GM18858 (cell line): ENCODE measurements around the gene ISOC2.
"Not testable (repeated sequence)": the region's sequence is repeated elsewhere in the genome, so short reads cannot be mapped to it uniquely, and the experiment has no call there.

Experiments
- ATAC-seq: cut with Tn5 transposase; IDR thresholded peaks from one replicate; pipeline ENCODE4 v1.9.1; 2021; ENCODE audit not compliant: unreplicated experiment

ISOC2 gene

DNA sequence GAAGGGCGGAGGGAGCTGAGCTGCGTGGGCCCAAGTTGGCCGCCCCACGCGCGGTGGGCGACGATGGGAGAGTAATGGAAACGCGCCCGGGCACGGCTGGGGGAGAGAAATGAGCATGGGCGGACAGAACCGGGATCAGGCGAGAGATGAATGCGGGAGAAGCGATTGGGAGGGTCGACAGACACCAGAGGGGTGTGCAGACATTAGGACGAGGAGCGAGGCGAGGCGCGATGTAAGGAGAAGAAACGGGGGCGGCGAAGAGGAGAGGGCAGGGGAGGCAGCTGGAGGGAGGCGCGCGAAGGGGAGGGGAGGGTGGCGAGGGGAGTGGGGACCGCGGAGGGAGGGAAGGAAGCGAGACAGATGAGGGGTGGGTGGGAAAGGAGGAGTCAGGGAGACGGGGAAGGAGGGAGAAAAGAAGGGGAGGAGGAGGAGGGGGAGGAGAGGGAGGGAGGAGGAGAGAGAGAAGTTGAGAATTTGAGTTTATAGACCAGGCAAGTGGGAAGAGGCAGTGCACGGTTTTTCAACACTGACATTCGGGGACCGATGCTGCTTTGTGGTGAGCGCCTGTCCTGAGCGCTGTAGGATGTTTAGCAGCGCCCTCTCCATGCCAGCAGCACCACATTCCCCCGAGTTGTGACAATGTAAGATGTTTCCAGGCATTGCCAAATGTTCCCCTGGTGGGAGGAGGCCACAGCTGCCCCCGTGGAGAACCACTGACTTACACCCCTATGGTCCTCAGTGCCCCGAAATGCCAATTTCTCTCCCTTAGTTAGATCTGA is 18.2 kb downstream of the ISOC2 start, which contains the start of gene SHISA7:
SHISA7 (minus strand) TSS at position 256 of the 779 bp plus-strand sequence. CDS start 437 bp downstream, outside the sequence.
- ATAC-seq, result no peak

DNA sequence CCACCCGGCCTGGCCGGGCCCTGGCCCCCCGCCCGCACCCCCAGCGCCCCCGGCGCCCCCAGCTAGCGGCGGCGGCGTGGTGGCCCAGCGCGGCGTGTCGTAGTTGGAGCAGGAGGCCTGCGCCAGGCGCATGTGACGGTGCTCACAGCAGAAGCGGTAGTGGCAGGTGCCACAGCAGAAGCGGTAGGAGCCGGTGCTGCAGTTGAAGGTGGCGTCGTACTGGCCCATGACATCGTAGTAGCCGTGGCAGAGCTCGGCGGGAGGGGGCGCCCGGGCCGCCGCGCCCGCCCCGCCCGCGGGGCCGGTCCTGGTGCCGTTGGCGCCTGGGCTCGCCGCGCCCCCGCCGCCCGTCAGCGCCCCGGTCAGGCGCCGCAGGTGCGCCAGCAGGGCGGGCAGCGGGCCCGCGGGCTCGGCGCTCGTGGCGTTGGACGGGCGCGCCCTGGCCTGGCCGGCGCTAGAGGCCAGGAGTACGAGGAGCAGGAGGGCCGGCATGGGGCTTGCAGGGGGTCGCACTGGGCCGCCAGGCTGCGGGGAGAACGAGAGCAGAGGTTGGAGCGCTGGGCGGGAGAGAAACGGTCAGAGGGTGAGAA is 19.0 kb downstream of the ISOC2 start:
- ATAC-seq, result no peak

DNA sequence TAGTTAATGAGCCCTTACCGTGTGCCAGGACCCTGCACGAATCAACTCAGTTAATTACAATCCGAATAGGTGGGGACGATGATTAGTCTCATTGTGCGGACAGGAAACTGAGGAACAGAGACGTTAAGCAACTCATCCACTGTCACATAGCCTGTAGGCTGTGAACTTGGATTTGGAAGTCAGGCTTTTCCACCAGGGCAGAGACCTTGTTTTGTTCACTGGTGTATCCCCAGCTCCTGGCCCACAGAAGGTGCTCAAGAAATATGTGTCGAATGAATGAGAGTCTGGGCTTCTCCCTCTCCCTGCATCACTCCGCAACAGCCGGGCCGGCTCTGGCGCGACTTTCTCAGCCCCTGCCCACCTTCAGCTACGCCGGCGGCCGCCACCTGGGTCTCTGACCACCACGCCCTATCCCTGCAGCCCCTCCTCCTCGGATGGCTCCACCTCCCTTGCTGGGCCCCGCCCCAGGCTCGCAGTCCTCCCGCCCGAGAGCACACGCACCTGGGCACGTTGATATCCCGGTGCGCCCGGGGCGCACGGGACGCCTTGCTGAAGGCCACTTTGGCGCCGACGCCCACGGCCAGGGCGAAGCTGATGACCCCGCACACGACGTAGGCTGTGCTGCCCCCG is 19.6 kb downstream of the ISOC2 start:
- ATAC-seq, result no peak

DNA sequence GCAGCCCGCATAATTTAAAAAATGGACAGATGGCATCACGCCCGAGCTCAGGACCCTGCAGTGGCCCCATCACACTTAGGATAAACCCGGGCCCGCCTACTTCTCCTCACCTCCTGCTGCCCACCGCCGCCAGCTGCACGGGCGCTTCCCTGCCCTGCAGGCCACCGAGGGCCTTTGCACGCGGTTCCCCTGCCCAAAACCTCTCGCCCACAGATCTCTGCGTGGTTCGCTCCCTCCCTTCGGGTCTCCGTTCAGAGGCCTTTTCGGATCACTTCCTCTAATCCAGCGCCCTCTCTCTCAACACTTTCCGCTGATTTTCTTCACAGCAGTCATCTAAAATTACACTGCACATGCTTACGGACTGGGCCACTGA is 20.1 kb downstream of the ISOC2 start:
- no peak for ATAC-seq

DNA sequence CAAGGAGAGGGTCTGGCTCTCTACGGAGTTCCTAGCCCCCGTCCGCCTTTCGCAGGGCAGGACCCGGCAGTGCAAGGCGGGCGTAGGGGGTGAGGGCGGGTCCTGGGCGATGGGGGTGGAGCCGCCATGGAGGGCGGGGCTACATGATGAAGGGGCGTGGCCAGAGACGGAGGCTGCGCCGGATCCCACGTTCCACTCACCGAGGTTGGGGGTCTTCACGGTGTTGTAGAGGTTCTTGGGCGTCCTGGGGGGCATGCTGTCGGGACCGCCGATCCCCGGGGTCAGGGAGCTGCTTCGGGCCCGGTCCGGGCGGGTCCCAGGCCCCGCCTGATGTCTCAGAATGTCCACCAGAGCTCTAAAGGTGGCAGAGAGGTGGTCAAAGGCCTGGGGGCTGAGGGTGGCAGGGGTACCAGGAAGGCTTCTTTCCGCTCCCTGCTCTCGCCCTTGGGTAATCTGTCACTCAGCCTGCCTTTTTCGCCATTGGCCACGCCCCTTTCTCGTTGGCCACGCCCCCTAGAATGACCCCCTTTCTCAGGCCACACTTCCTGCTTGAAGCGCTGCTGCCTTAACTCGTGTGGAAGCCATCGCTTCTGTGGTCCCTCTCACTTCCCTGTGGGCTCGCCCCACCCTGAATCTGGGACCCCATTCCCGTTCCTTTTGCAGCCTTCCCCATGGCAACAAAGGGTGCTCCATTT is 20.9 kb downstream of the ISOC2 start:
- ATAC-seq, result no peak

DNA sequence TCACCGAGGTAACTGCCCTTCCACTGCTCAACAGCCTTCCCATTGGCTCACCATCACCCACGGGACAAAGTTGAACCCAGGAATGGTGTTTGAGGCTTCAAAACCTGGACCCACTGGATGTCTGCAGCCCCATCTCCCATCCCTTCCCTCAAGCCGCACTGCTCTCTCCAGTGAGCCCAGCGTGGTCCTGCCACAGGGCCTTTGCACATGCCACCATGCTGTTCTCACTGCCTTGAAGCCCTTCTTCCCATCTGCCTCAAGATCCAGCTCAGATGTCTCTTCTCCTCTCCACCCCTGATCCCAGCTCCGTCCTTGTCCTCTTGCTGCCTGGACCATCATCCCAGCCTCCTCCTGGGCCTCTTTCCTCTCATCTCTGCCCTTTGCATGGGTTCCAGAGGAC is 22.4 kb downstream of the ISOC2 start:
- ATAC-seq, result no peak

DNA sequence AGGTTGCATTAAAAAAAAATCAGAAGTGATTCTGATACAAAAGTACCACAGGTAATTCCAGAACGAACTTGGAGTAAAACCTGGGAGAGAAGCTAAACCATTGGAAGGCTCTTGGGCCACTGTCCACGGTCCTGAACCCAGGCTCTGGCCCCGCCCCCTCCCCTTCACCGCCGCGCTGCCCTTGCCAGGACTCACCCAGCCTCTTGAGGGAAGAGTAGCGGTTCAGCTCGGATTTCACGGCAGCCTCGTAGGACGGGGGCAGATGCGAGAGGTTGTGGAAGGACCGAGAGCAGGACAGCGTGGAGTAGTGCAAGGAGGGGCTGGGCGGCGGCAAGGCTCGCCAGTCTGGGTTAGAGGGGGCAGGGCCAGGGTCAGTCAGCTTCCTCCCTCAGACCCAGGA is 24.0 kb downstream of the ISOC2 start:
- ATAC-seq, result no peak

DNA sequence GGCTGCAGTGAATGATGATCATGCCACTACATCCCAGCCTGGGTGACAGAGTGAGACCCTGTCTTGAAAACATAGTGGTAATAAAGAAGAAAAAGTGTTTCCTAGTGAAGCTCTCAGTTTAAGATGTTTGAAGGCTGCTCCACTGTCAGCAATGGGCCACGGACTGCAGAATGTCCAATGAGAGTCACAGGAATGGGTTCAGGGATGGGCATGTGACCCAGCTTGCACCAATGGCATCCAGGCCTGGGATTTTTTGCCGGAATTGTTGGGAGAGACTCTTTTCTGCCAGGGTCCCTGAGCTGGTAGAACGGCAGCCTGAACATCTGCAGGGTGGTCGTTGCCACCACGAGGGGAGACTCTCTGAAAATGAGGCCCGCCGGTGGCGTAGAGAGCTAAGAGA is 24.6 kb downstream of the ISOC2 start:
- no peak for ATAC-seq

DNA sequence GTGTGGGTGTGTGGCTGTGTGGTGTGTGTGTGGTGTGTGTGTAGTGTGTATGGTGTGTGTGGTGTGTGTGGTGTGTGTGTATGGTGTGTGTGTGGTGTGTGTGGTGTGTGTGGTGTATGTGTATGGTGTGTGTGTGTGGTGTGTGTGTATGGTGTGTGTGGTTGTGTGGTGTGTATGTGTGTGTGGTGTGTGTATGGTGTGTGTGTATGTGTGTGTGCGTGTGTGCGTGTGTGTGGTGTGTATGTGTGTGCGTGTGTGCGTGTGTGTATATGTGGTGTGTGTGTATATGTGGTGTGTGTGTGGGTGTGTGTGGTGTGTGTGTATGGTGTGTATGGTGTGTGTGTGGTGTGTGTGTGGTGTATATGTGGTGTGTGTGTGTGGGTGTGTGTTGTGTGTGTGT is 26.4 kb downstream of the ISOC2 start:
- ATAC-seq, result no peak

DNA sequence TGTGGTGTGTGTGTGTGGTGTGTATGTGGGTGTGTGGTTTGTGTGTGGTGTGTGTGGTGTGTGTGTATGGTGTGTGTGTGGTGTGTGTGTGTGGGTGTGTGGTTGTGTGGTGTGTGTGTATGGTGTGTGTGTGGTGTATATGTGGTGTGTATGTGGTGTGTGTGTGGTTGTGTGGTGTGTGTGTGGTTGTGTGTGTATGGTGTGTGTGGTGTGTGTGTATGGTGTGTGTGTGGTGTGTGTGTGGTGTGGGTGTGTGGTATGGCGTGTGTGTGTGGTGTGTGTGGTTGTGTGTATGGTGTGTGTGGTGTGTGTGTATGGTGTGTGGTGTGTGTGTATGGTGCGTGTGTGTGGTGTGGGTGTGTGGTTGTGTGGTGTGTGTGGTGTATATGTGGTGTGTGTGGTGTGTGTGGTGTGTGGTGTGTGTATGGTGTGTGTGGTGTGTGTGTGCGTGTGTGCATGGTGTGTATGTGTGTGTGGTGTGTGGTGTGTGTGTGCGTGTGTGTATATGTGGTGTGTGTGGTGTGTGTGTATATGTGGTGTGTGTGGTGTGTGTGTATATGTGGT is 27.0 kb downstream of the ISOC2 start:
- no peak for ATAC-seq

DNA sequence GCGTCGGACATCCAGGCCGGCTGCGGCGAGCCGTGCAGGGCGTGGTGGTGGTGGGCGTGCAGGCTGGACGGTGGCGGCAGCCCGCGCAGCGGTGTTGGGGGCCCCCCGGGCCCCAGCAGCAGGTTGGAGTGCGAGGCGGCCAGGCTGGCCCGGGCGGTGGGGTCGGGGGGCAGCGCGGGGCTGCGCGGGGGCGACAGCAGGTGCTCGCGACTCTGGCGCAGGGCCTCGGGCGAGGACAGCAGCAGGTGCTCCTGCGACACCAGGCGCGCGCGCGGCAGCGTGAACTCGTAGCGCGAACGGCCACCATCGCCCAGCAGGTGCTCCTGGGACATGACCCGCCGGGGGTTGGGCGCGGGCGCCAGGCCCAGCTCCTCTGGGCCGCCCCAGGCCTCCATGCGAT is 28.1 kb downstream of the ISOC2 start:
- ATAC-seq, result no peak

DNA sequence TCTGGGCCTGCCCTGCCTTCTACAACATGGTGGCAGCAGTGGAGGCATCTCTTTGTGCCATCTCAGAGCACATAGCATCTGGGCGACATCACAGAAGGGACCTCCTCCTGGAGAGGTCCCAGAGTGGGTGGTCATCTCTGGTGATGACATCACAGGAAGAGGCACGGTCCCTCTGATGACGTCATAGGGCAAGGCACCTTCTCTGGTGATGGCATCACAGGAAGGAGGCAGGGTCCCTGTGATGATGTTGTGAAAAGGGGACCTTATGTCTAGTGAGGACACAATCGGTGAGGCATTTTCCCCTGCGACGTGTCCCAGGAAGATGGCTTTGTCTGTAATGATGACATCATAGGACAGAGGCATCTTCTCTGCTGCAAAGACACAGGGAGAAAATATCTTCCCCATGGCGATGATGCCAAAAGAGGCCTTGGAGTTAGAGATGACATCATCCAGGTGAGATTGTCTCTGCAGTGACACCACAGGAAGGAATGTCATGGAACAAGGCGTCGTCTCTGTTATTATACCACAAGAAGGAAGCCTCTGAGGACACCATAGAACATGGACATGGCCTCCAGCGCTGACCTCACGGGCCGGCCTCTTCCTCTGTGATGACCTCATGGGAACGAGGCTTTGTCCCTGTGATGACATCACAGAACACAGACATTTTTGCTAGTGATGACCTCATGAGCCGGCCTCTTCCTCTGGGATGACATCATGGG is 29.0 kb downstream of the ISOC2 start:
- ATAC-seq, result no peak

DNA sequence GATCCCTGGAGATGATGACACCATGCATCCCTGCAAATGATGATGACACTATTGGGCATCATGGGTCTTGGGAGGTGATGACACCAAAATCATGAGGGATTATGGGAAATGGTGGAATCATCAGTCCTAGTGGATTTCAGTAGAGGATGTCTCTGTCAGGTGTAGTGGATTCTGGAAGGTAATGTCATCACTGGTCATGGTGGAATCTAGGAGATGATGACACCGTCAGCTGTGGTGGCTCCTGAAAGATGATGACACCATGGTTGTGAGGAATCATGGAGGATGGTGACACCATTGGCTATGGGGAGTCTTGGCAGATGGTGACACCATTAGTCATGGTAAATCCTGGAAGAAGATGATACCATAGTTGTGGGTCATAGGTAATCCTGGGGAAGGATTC is 30.3 kb downstream of the ISOC2 start:
- ATAC-seq, result no peak

DNA sequence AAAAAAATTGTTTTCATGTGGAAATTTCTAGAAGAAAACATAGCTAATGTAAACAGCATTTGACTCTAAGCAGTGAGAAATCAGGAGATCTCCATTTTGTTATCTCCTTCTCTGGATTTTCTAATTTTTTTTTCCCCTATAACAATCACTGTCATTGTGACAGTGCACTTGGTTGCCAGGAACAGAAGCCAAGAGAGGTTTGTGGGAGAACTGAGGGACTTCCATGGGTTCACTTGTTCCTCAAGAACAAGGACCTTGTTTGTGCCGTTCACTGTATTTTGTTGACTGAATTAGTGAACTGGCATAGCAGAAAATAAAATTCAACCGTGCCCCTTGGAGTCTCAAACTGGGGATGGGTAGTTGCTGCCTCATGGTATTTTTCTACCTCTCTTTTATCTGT is 35.4 kb downstream of the ISOC2 start:
- no peak for ATAC-seq

DNA sequence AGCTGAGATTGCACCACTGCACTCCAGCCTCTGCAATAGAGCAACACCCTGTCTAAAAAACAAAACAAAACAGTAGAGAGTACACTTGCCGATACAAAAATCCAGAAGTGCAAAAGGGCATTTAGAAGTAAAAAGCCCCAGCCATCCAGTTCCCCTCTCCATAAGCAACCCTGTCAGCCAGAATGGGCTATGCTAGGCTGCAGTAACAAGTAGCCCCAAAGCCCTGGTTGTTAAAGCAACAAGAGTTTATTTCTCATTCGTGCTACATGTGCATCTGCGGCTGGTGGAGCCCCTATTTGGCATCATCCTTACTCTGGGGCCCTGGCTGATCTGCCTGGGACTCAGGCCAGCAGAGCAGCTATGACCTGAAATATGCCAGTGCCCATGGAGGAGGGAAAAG is 36.9 kb downstream of the ISOC2 start:
- ATAC-seq, result no peak

DNA sequence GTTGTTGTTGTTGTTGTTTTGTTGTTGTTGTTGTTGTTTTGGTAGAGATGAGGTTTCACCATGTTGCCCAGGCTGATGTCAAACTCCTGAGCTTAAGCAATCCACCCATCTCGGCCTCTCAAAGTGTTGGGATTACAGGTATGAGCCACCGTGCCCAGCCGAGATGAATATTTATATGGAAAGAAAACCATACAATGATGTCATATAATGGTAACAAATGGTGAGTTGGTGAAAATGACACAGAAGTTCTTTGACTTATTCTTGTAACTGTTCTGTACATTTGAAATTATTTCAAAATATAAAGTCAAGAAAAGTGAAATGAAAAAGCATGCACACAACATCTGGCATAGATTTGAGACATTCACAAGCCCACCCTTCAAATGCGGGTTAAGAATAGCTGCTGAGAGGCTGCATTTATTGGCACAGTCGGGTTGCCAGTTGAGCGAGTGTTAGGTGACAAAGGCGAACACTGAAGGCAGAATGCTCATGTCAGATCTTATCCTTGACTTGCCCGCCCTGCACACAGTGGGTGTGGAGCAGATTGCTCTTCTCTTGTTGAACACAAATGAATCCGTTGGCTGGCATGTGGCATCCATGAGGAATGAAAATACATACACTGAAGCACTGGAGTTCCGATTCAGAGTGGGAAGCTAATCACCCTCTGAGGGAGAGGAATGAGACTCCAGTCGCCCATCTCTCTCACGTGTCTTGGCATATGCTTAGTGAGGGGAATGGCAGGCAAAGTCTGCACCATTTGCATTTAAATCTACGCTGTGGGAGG is 38.0 kb downstream of the ISOC2 start:
- ATAC-seq, result no peak

DNA sequence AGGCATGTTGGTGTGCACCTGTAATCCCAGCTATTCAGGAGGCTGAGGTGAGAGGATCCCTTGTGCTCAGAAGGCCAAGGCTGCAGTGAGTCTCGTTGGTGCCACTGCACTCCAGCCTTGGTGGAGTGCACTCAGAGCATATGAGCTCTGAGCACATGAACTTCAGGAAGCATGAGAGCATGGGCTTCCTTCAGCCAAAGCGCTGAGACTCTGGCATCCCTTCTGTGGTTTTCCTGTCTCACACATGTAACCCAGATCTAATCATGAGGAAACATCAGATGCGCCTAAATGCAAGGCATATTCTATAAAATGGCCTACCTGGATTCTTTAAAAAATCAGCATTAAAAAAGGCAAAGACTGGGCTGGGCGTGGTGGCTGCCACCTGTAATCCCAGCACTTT is 40.2 kb downstream of the ISOC2 start:
- ATAC-seq, result not testable (repeated sequence)

DNA sequence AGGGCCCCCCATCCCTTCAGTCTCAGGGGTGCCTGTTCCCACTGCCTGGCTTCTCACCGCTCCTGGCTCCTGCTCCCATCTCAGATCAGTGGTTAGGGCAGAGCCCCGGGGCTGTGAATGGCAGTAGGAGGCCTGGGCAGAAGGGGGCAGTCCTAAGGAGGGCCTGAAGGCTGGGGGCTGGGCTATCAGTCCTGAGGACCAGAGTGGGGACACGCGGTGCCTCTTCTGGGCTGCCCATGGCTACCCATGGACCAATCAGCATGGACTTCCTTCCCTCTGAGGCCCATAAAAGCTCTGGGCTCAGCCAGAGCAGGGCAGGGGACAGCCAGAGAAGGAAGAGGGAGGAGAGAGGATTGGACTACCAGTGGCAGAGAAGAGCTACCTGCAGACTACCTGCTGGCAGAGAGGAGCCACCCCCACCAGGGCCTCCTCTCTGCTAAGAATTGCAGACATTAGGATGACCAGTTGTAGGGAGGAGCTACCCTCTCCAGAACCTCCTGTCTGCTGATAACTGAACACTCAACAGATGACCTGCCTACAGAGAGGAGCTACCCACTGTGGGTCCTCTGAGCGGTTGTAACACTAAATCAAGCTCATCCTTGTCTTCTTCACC is 41.7 kb downstream of the ISOC2 start:
- no peak for ATAC-seq

DNA sequence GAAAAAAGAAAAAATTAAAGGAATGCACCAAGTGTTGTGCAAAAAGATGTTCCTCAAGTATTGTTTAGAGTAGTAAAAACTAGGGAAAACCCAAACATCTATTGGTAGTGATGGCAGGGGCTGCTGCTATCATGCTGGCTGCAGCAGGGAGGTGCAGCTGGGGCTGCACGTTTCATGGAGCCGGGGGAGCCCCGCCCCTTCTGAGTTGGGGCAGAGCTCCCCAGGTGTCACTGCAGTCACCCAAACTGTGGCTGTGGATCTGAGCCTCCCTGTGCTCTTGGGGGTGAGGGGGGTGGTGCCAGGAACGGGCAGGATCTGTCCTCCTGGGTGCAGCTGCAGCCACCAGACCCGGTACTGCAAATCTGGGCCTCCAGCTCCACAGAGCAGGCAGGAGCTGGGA is 42.3 kb downstream of the ISOC2 start:
- no peak for ATAC-seq

DNA sequence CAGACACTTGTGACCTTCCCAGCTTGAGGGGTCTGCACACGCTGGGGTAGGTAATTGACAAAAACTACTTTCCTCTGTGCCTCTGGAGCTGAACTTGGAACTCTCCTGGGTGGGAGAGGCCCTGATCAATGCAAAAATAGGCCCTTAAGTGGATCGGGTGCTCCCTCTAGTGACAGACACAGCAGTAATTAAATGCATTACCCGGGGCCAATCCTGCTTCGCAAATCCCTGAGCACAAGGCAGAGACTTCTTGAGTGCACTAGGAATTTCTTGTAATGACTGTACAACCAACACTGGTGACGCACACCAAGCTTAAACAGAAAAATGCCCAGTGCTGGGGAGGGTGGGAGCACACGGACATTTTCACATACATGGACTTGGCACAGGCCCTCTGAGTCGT is 43.3 kb downstream of the ISOC2 start:
- ATAC-seq, result no peak
